Thoracic aorta (tissue), 2 donors: ENCODE results near the gene SSR2. TPM values are rescaled to one million over a fixed set of nuclear protein-coding genes. Genes with fewer than 3 reads are reported as not detected.
A peak's percentile ranks its signal among the peaks of the same experiment; 100 is the strongest.

Experiments used
- ATAC-seq: fragments of 150-250 bp; one replicate; pipeline ENCODE4 v1.8.0; 2017; ENCODE audit warnings: low read depth; ENCODE audit not compliant: insufficient number of reproducible peaks, low FRiP score
- DNase-seq: peaks from one replicate; pipeline ENCODE4 v3.0.0-alpha.2; 2020; ENCODE audit warnings: low spot score
- H3K27ac ChIP-seq, 2 donors: fragments of 200-600 bp; sonication (generic); 1 replicate in 1 of 2; 2 replicates in 1 of 2; pipeline ENCODE4 v1.5.1; 2016; ENCODE audit warnings: mild to moderate bottlenecking in 2 of 2, moderate library complexity in 2 of 2
- H3K27me3 ChIP-seq: fragments of 200-600 bp; sonication (generic); replicated peaks from 2 replicates; pipeline ENCODE4 v1.6.0; 2016; ENCODE audit warnings: mild to moderate bottlenecking; ENCODE audit not compliant: insufficient read depth
- H3K36me3 ChIP-seq: fragments of 200-600 bp; sonication (generic); one replicate; pipeline ENCODE4 v1.5.1; 2016
- H3K4me1 ChIP-seq, 2 donors: fragments of 200-600 bp; sonication (generic); 1 replicate in 1 of 2; 2 replicates in 1 of 2; pipeline versions ENCODE4 v1.5.1 to v1.6.0; 2016; ENCODE audit warnings: low read depth in 2 of 2, mild to moderate bottlenecking in 1 of 2; ENCODE audit not compliant: control insufficient read depth in 1 of 2
- H3K4me3 ChIP-seq: fragments of 200-600 bp; sonication (generic); 2 replicates; pipeline ENCODE4 v1.5.1; 2016; ENCODE audit warnings: mild to moderate bottlenecking
- H3K9me3 ChIP-seq: fragments of 200-600 bp; sonication (generic); 2 replicates; pipeline ENCODE4 v1.5.1; 2016
- CTCF ChIP-seq: fragments of 200-600 bp; sonication (generic); IDR thresholded peaks from one replicate; pipeline ENCODE4 v1.5.1; 2019; ENCODE audit warnings: antibody characterized with exemption
- total RNA-seq, 2 donors: library from RNA; depleted of rRNA; stranded (reverse); fragments of >200 nt; gene quantifications; one replicate each; pipeline versions ENCODE4 v1.1.0 to v1.2.3, GENCODE V29; 2016

The SSR2 gene
- total RNA-seq, 2 donors from 2014 or later = 132 to 241 TPM

- ATAC-seq (no peak), DNase-seq (peak; percentile 9)
- Histone ChIP-seq H3K9me3 (no peaks in the 10 kb centered on the region), H3K27me3 (no peaks in the 10 kb centered on the region), H3K36me3 (peaks cover 13% of the 10 kb centered on the region), H3K27ac (peak overlapping the region; percentile 58 to 59), H3K4me3 (peak overlapping the region; percentile 88), H3K4me1 (peaks cover 8 to 16% of the 10 kb centered on the region in 2 donors)
- no peak for TF ChIP-seq CTCF
Measured at GRCh38 chr1:156052862-156053767, 32.4 kb upstream of the SSR2 start.

- Histone ChIP-seq H3K27me3 (no peaks in the 10 kb centered on the region), H3K27ac (no peak overlapping the region)
Measured at GRCh38 chr1:156051011-156051725, 30.4 kb upstream of the SSR2 start.

GRCh38 chr1:156050376-156050775, 29.6 kb upstream of the SSR2 start:
- no peak for ATAC-seq
- Histone ChIP-seq H3K36me3 (peaks cover 11% of the 10 kb centered on the region), H3K4me3 (no peak overlapping the region), H3K27ac (no peak overlapping the region), H3K4me1 (peaks cover 3 to 9% of the 10 kb centered on the region in 2 donors), H3K9me3 (no peaks in the 10 kb centered on the region), H3K27me3 (no peaks in the 10 kb centered on the region)
- no peak for DNase-seq
- TF ChIP-seq CTCF = no peak

More at GRCh38 chr1:156051011-156051725, 30.4 kb upstream of the SSR2 start:
- TF ChIP-seq CTCF = no peak
- Histone ChIP-seq H3K4me3 (no peak overlapping the region), H3K36me3 (peaks cover 11% of the 10 kb centered on the region), H3K4me1 (peaks cover 6 to 16% of the 10 kb centered on the region in 2 donors), H3K9me3 (no peaks in the 10 kb centered on the region)
- DNase-seq = no peak
- no peak for ATAC-seq

GRCh38 chr1:156048663-156049258, 28.0 kb upstream of the SSR2 start:
- H3K9me3 ChIP-seq = no peaks in the 10 kb centered on the region
- no peak overlapping the region for H3K27ac ChIP-seq
- peaks cover 16% of the 10 kb centered on the region for H3K36me3 ChIP-seq
- no peak for DNase-seq
- TF ChIP-seq CTCF = no peak
- ATAC-seq = no peak
- no peak overlapping the region for H3K4me3 ChIP-seq
- H3K4me1 ChIP-seq = peaks cover 3 to 6% of the 10 kb centered on the region in 2 donors
- H3K27me3 ChIP-seq = no peaks in the 10 kb centered on the region

- no peak overlapping the region for H3K4me3 ChIP-seq
- DNase-seq (no peak), ATAC-seq (no peak)
- H3K9me3 ChIP-seq = no peaks in the 10 kb centered on the region
- peaks cover 46% of the 10 kb centered on the region for H3K36me3 ChIP-seq
- no peaks in the 10 kb centered on the region for H3K27me3 ChIP-seq
- no peak for TF ChIP-seq CTCF
- no peak overlapping the region for H3K27ac ChIP-seq
- H3K4me1 ChIP-seq = no peaks in the 10 kb centered on the region
Measured at GRCh38 chr1:156045076-156045475, 24.3 kb upstream of the SSR2 start.
